CMK (cell line): ENCODE data around the gene SV2C.
"Not testable (repeated sequence)": the region's sequence is repeated elsewhere in the genome, so short reads cannot be mapped to it uniquely, and the experiment has no call there.

ENCODE experiments used
- DNase-seq: peaks from one replicate; pipeline ENCODE4 v3.0.0-alpha.2; 2010; ENCODE audit warnings: low read depth

The SV2C gene

GRCh38 chr5:76082772-76083554 is at the start of gene SV2C:
Gene SV2C (plus strand): TSS chr5:76083383. CDS start chr5:76131751, 48,368 bp downstream.
- DNase-seq = no peak

- DNase-seq = not testable (repeated sequence)
Measured at GRCh38 chr5:76037736-76038151, 45.4 kb upstream of the SV2C start.

- no peak for DNase-seq
Measured at GRCh38 chr5:76038212-76038611, 45.0 kb upstream of the SV2C start.

- DNase-seq = no peak
Measured at GRCh38 chr5:76040806-76041205, 42.4 kb upstream of the SV2C start.

GRCh38 chr5:76041863-76042262 is 41.3 kb upstream of the SV2C start:
- no peak for DNase-seq

- DNase-seq = no peak
Measured at GRCh38 chr5:76046741-76047140, 36.4 kb upstream of the SV2C start.

GRCh38 chr5:76050134-76050533 is 33.0 kb upstream of the SV2C start:
- DNase-seq = no peak

GRCh38 chr5:76062502-76063041 is 20.6 kb upstream of the SV2C start:
- DNase-seq = no peak

GRCh38 chr5:76065258-76065657 is 17.9 kb upstream of the SV2C start:
- no peak for DNase-seq

GRCh38 chr5:76069061-76069735 is 14.0 kb upstream of the SV2C start:
- DNase-seq = no peak

GRCh38 chr5:76074487-76075065 is 8.6 kb upstream of the SV2C start:
- no peak for DNase-seq

- DNase-seq = no peak
Measured at GRCh38 chr5:76081811-76082771, 1.1 kb upstream of the SV2C start.

- DNase-seq = no peak
Measured at GRCh38 chr5:76083555-76084495, 642 bp downstream of the SV2C start.

GRCh38 chr5:76084496-76085242 is 1.5 kb downstream of the SV2C start:
- no peak for DNase-seq

- DNase-seq = no peak
Measured at GRCh38 chr5:76085243-76085579, 2.0 kb downstream of the SV2C start.

- DNase-seq = no peak
Measured at GRCh38 chr5:76086095-76086494, 2.9 kb downstream of the SV2C start.

- DNase-seq = not testable (repeated sequence)
Measured at GRCh38 chr5:76089156-76089555, 6.0 kb downstream of the SV2C start.

- no peak for DNase-seq
Measured at GRCh38 chr5:76091351-76091750, 8.2 kb downstream of the SV2C start.

GRCh38 chr5:76099286-76099702 is 16.1 kb downstream of the SV2C start:
- no peak for DNase-seq

- DNase-seq = no peak
Measured at GRCh38 chr5:76099756-76100155, 16.6 kb downstream of the SV2C start.
